ENCODE results near the gene CEACAM18.

CEACAM18 gene

DNA sequence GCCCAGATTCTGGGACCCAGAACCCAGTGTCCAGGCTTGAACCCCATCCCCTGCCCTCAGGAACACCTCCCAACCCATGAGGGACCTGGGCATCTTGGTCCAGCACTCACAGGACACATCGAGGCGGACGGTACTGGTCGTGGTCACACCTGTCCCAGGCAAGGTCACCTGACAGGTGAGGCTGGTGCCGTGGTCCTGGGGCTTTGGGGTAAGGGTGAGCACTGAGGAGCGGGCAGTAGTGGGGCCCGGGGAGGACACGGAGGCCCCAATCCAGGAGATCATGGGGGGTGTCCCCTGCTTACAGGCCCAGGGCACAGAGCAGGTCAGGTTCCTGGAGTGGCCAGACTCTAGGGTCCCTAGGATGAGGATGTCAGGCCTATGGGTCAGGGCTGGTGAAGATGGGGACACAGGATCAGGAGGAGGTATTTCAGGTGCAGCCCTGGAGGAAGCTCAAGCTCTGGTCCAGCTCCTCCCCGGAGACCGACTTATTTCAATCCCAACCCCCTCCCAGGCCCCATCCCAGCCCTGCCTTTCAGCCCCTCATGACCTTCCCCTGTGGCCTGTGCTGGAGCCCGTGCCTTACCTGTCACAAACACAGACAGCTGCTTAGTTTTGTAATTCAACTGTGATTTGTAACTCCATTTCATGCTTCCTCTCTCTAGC is 20.9 kb upstream of the CEACAM18 start:
- TF ChIP-seq FOXP2 (optimal IDR thresholded peaks at IDR 0.05; ENCODE audit: borderline replicate concordance, extremely low read depth, extremely low read length, insufficient read depth) (no peak), TAF1 (IDR thresholded peaks at IDR 0.05; ENCODE audit: borderline replicate concordance, insufficient read depth, low read length) (no peak), SIN3A (IDR thresholded peaks at IDR 0.05; ENCODE audit: borderline replicate concordance, insufficient read depth, low read length) (no peak), POLR2AphosphoS5 (IDR thresholded peaks at IDR 0.05; ENCODE audit: low read depth, low read length) (no peak)
- TF ChIP-seq, protein P1, sequence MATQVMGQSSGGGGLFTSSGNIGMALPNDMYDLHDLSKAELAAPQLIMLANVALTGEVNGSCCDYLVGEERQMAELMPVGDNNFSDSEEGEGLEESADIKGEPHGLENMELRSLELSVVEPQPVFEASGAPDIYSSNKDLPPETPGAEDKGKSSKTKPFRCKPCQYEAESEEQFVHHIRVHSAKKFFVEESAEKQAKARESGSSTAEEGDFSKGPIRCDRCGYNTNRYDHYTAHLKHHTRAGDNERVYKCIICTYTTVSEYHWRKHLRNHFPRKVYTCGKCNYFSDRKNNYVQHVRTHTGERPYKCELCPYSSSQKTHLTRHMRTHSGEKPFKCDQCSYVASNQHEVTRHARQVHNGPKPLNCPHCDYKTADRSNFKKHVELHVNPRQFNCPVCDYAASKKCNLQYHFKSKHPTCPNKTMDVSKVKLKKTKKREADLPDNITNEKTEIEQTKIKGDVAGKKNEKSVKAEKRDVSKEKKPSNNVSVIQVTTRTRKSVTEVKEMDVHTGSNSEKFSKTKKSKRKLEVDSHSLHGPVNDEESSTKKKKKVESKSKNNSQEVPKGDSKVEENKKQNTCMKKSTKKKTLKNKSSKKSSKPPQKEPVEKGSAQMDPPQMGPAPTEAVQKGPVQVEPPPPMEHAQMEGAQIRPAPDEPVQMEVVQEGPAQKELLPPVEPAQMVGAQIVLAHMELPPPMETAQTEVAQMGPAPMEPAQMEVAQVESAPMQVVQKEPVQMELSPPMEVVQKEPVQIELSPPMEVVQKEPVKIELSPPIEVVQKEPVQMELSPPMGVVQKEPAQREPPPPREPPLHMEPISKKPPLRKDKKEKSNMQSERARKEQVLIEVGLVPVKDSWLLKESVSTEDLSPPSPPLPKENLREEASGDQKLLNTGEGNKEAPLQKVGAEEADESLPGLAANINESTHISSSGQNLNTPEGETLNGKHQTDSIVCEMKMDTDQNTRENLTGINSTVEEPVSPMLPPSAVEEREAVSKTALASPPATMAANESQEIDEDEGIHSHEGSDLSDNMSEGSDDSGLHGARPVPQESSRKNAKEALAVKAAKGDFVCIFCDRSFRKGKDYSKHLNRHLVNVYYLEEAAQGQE (IDR thresholded peaks at IDR 0.05; ENCODE audit: insufficient read depth in 1 of 2, low read depth in 2 of 2, low read length in 2 of 2) = no peak

DNA sequence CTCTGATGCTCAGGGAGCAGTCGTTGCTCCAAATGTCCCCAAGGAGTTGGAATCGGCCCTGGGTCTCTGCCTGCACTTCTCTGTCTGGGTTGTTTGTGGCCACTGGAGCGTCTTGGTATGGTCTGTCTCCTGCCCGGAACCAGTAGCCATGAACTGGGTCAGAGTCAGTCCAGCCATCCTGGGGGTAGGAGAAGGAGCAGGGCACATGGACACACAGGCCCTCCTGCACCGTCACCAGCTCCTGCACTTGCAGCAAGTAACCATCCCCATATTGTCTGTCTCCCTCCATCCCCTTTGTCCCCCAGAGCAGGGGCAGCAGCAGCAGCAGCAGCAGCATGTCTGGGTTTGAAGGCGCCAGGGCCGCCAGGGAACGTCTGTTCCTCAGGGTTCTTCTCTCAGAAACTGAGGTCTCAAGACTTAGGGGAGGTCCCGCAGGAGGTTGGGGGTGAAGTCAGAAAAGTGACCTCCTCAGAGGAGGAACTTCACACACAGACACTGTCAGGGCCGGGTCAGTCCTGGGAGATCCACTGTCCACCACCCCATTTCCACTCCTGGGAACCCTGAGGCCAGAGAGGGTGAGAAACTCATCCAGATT is 20.2 kb upstream of the CEACAM18 start, which contains the start of gene SIGLEC8:
SIGLEC8 (minus strand) TSS at position 404 of the 595 bp plus-strand sequence; CDS start at position 337, 67 bp downstream.
- TF ChIP-seq TAF1 (IDR thresholded peaks at IDR 0.05; ENCODE audit: borderline replicate concordance, insufficient read depth, low read length) (no peak), FOXP2 (optimal IDR thresholded peaks at IDR 0.05; ENCODE audit: borderline replicate concordance, extremely low read depth, extremely low read length, insufficient read depth) (no peak), POLR2AphosphoS5 (IDR thresholded peaks at IDR 0.05; ENCODE audit: low read depth, low read length) (no peak), SIN3A (IDR thresholded peaks at IDR 0.05; ENCODE audit: borderline replicate concordance, insufficient read depth, low read length) (no peak)
- TF ChIP-seq, protein P1 (IDR thresholded peaks at IDR 0.05; ENCODE audit: insufficient read depth in 1 of 2, low read depth in 2 of 2, low read length in 2 of 2) = no peak

DNA sequence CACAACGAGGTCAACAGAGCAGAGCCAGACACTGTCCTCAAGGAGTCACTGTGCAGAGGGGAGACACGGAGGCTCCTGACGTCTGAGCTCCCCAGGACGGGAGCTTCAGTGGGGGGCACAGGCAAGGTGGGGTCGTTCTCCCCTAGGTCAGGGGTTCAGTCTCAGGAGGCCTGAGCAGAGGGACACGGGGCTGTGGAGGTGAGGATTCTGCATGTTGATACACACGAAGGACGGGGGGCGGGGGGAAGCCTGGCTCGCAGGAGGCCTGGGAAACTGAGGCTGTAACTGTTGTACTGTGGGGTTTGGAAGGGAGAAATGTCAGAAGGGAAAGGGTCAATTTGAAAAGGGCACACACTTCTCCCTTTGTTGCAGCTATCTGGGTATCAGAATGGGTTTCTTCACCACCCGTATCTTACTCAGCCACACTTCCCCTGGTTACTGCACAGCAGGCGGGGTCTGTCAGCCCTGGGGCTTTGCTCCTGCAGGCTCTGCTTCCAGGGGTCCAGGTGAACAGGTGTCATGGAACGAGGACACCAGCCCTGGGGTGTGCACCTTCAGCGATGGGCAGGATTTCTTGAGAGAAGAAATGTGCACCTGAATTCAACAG is 19.3 kb upstream of the CEACAM18 start:
- TF ChIP-seq, protein P1 (IDR thresholded peaks at IDR 0.05; ENCODE audit: insufficient read depth in 1 of 2, low read depth in 2 of 2, low read length in 2 of 2) = no peak
- no peak for TF ChIP-seq TAF1 (IDR thresholded peaks at IDR 0.05; ENCODE audit: borderline replicate concordance, insufficient read depth, low read length)
- TF ChIP-seq SIN3A (IDR thresholded peaks at IDR 0.05; ENCODE audit: borderline replicate concordance, insufficient read depth, low read length) = no peak
- no peak for TF ChIP-seq FOXP2 (optimal IDR thresholded peaks at IDR 0.05; ENCODE audit: borderline replicate concordance, extremely low read depth, extremely low read length, insufficient read depth)

DNA sequence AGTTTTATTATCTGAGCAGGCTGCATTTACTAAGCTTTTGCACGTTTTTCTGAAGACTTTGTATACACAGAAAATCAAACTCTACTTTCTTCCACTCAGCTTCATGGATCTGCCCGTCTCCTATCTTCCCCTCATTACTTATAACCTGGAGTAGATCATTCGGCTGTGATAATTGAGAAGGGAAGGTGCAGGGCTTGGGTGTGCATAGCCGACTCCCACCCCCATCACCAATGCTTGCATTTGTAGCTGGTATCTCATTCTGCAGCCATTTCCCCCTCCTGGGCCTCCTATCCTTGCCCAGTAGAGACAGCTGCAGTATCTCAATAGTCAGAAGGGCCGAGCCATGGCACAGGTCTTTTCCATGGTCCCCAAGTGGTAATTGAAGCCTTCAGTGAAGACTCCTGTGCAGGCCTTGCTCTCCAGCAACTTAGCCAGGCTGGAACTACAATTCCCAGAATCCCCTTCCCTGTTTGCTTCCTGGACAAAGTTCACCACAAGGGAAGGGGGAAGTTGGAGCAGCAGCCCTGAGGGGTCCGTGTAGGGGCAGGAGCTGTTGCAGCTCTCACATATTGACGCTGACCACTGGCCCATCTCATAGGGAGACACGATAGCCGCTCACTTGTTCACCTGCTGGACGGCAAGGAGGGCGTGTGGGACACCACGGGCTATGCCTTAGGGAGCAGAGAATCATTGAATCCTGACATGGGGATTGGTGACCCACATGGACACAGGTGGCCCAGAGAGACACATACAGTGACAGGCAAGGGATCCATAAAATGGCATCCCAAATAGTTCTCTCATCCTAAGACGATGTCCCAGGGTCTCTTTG is 18.0 kb upstream of the CEACAM18 start:
- no peak for TF ChIP-seq FOXP2 (optimal IDR thresholded peaks at IDR 0.05; ENCODE audit: borderline replicate concordance, extremely low read depth, extremely low read length, insufficient read depth)
- no peak for TF ChIP-seq POLR2AphosphoS5 (IDR thresholded peaks at IDR 0.05; ENCODE audit: low read depth, low read length)
- TF ChIP-seq, protein P1 (IDR thresholded peaks at IDR 0.05; ENCODE audit: insufficient read depth in 1 of 2, low read depth in 2 of 2, low read length in 2 of 2) = no peak
- TF ChIP-seq TAF1 (IDR thresholded peaks at IDR 0.05; ENCODE audit: borderline replicate concordance, insufficient read depth, low read length) = no peak
- no peak for TF ChIP-seq SIN3A (IDR thresholded peaks at IDR 0.05; ENCODE audit: borderline replicate concordance, insufficient read depth, low read length)
